Calu3 (cell line): ENCODE results near the gene ZSCAN29. TPM values are rescaled to one million over a fixed set of nuclear protein-coding genes. Genes with fewer than 3 reads are reported as not detected.

Experiments
- BruUV-seq: library from RNA; stranded (reverse); fragments of 400-500 nt; replicated peaks from 2 replicates; lab custom pipeline; 2021; lab: Mats Ljungman, UMichigan
- CTCF ChIA-PET: fragments of 300-600 bp; sonication (Branson Sonifier 250); formaldehyde crosslinking; loops from one replicate; lab custom pipeline; 2022; ENCODE audit warnings: antibody characterized with exemption; lab: Charles Lee
- DNase-seq: peaks from one replicate; pipeline ENCODE4 v3.0.0; 2022
- H3K27ac Mint-ChIP-seq: one replicate; pipeline ENCODE4 v1.8.0; 2022; ENCODE audit warnings: mixed read lengths; ENCODE audit not compliant: unreplicated experiment
- H3K27me3 Mint-ChIP-seq: one replicate; pipeline ENCODE4 v1.8.0; 2022; ENCODE audit warnings: mixed read lengths; ENCODE audit not compliant: unreplicated experiment
- H3K36me3 Mint-ChIP-seq: one replicate; pipeline ENCODE4 v1.8.0; 2022; ENCODE audit warnings: mild to moderate bottlenecking, moderate library complexity, mixed read lengths; ENCODE audit not compliant: insufficient read depth, unreplicated experiment
- H3K4me1 Mint-ChIP-seq: one replicate; pipeline ENCODE4 v1.8.0; 2022; ENCODE audit warnings: mild to moderate bottlenecking, low read depth, mixed read lengths; ENCODE audit not compliant: unreplicated experiment
- H3K4me3 Mint-ChIP-seq: one replicate; pipeline ENCODE4 v1.8.0; 2022; ENCODE audit warnings: mild to moderate bottlenecking, low read depth, moderate library complexity, mixed read lengths; ENCODE audit not compliant: unreplicated experiment
- H3K9me3 Mint-ChIP-seq: one replicate; pipeline ENCODE4 v1.8.0; 2022; ENCODE audit warnings: low read depth, mixed read lengths; ENCODE audit not compliant: unreplicated experiment
- CTCF ChIP-seq: fragments of 200-600 bp; IDR thresholded peaks from one replicate; pipeline ENCODE4 v1.8.0; 2022; ENCODE audit warnings: antibody characterized with exemption; ENCODE audit not compliant: unreplicated experiment
- intact Hi-C: fragments of 100-400 bp; cut with micrococcal nuclease; formaldehyde crosslinking; loops from one replicate; pipeline ENCODE4 v1.10.0; 2022; ENCODE audit not compliant: unreplicated experiment
- total RNA-seq: library from RNA; stranded (reverse); gene quantifications from 2 replicates; pipeline ENCODE4 v1.2.3, GENCODE V29; 2022

ZSCAN29 gene
- total RNA-seq, 1 experiment from 2014 or later = 27.1 TPM

DNA sequence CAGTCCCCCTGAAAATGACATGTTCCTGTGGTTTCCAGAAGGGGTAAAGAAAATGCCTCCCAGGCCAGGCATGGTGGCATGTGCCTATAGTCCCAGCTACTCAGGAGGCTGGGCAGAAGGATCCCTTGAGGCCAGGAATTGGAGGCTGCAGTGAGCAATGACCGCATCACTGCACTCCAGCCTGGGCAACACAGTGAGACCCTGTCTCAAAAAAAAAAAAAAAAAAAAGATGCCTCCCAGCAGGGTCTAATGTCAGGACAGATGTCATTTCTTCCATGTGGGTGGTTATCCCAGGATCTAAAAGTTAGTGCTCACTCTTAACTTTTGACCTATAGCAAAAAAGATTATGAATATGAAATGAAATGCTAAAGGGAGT is 53.9 kb downstream of the ZSCAN29 start:
- Mint-ChIP-seq H3K4me3 (no peak overlapping the region), H3K27ac (no peak overlapping the region), H3K27me3 (peaks cover 31% of the 10 kb centered on the region), H3K9me3 (no peaks in the 10 kb centered on the region), H3K4me1 (peaks cover 7% of the 10 kb centered on the region), H3K36me3 (no peaks in the 10 kb centered on the region)
- intact Hi-C loops = no loop called here
- DNase-seq = no peak
- TF ChIP-seq CTCF = no peak
- no TSS peak for BruUV-seq
- CTCF ChIA-PET = interaction anchor here (0.6 kb wide), 1 partner anchor 1502 kb away, joined by 4 read pairs; no protein-coding TSS in a partner anchor

DNA sequence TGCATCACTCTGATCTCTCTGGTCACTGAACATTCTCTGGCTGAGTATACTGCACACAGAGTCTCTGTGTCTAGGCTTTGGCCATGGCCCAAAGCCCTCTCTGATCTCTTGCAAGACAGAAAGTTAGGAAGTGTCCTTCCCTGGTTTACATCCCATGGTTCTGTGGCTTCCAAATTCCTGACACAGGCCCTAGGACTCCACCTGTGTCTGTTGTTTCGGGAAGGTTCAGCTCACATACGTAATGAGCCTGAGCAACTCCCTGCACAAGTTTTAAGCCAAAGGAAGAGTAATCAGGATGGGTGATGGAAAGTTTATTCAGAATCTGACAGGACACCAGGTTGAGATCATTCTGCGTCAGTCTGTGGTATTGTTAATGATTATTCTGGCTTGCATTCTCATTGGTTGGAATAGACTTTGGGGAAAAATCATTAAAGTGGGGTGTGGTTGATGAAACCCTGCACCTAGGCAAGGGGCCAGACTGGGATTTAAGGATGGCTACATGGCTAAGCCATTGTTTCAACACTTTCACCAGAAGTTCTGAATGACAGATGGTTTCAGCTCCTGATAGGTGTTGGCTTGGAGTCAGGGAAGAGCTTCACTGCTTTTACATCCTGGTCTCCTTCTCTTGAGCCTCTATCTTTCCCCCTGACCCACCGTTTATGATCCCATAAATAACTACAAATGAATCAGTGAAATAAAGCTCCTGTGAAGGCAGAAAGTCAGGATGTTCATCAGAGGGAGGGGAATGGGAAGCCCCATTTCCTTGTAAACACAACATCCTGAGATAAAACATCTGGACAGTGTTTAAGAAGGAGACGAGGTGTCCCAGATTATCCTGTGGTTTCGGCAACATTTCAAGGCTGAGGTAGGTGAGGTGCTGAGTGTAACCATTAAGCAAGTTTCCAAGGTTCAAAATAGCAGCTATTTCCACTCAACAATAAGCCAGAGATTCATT is 54.5 kb downstream of the ZSCAN29 start:
- intact Hi-C loops = no loop called here
- CTCF ChIA-PET = interaction anchor here (0.6 kb wide), 1 partner anchor 1502 kb away, joined by 4 read pairs; no protein-coding TSS in a partner anchor
- peaks cover 7% of the 10 kb centered on the region for H3K4me1 Mint-ChIP-seq
- H3K9me3 Mint-ChIP-seq = no peaks in the 10 kb centered on the region
- H3K27me3 Mint-ChIP-seq = peaks cover 31% of the 10 kb centered on the region
- no peak overlapping the region for H3K4me3 Mint-ChIP-seq
- H3K27ac Mint-ChIP-seq = no peak overlapping the region
- no peak for DNase-seq
- no peaks in the 10 kb centered on the region for H3K36me3 Mint-ChIP-seq
- BruUV-seq = no TSS peak
- no peak for TF ChIP-seq CTCF

- peak overlapping the region; percentile 22 for H3K27ac Mint-ChIP-seq
- H3K4me1 Mint-ChIP-seq = peaks cover 7% of the 10 kb centered on the region
- TF ChIP-seq CTCF = no peak
- CTCF ChIA-PET = interaction anchor here (0.6 to 0.7 kb wide), 2 partner anchors 76 to 103 kb away, joined by 3 read pairs; no protein-coding TSS in a partner anchor
- H3K4me3 Mint-ChIP-seq = no peak overlapping the region
- intact Hi-C loops = no loop called here
- H3K9me3 Mint-ChIP-seq = no peaks in the 10 kb centered on the region
- H3K36me3 Mint-ChIP-seq = no peaks in the 10 kb centered on the region
- peaks cover 42% of the 10 kb centered on the region for H3K27me3 Mint-ChIP-seq
- DNase-seq = no peak
- BruUV-seq = no TSS peak
Measured at GRCh38 chr15:43314171-43314570, 56.7 kb downstream of the ZSCAN29 start.

- Mint-ChIP-seq H3K36me3 (no peaks in the 10 kb centered on the region), H3K27ac (no peak overlapping the region), H3K4me3 (no peak overlapping the region), H3K27me3 (peaks cover 60% of the 10 kb centered on the region), H3K4me1 (peaks cover 7% of the 10 kb centered on the region), H3K9me3 (no peaks in the 10 kb centered on the region)
- no TSS peak for BruUV-seq
- CTCF ChIA-PET = no interaction called here
- no peak for TF ChIP-seq CTCF
- intact Hi-C loops = no loop called here
- DNase-seq = no peak
Measured at GRCh38 chr15:43312378-43312777, 58.5 kb downstream of the ZSCAN29 start.

Other genes with a start within 250 kb of the ZSCAN29 start
- 25.4 and 33.0 TPM in 2 replicates for gene TMEM62, start 237.5 kb downstream of the ZSCAN29 start, total RNA-seq
- 13.7 and 15.8 TPM in 2 replicates for gene CCNDBP1, start 185.6 kb downstream of the ZSCAN29 start, total RNA-seq
- not detected in 2 replicates for gene EPB42, start 150.0 kb downstream of the ZSCAN29 start, total RNA-seq
- not detected in 2 replicates for gene TGM5, start 104.1 kb downstream of the ZSCAN29 start, total RNA-seq
- gene TGM7, start 68.8 kb downstream of the ZSCAN29 start, total RNA-seq = not detected in 2 replicates
- 4.3 and 5.1 TPM in 2 replicates for gene LCMT2, start 40.5 kb downstream of the ZSCAN29 start, total RNA-seq
- gene TUBGCP4, start 58 bp upstream of the ZSCAN29 start, total RNA-seq = 19.3 and 22.7 TPM in 2 replicates
- 36.2 and 39.9 TPM in 2 replicates for gene TP53BP1, start 122.1 kb upstream of the ZSCAN29 start, total RNA-seq
- 0.05 and 0.27 TPM in 2 replicates for gene MAP1A, start 146.6 kb upstream of the ZSCAN29 start, total RNA-seq
- 28.1 and 29.4 TPM in 2 replicates for gene PPIP5K1, start 219.2 kb upstream of the ZSCAN29 start, total RNA-seq
- 2.0 and 5.4 TPM in 2 replicates for gene CKMT1B, start 223.0 kb upstream of the ZSCAN29 start, total RNA-seq
- 0.57 and 1.1 TPM in 2 replicates for gene STRC, start 247.8 kb upstream of the ZSCAN29 start, total RNA-seq